CD4-positive, alpha-beta memory T cell (primary cell): ENCODE results near the gene RCOR1. TPM values are rescaled to one million over a fixed set of nuclear protein-coding genes. Genes with fewer than 3 reads are reported as not detected.

Experiments
- CTCF ChIA-PET: fragments of 350-600 bp; sonication (Branson Sonifier 250); formaldehyde crosslinking; loops from one replicate; lab custom pipeline; 2021; ENCODE audit warnings: inconsistent platforms; ENCODE audit not compliant: partially characterized antibody; lab: Charles Lee
- POLR2A ChIA-PET: fragments of 350-600 bp; sonication (Branson Sonifier 250); formaldehyde crosslinking; loops from one replicate; lab custom pipeline; 2021; ENCODE audit not compliant: partially characterized antibody; lab: Charles Lee
- DNase-seq, 5 donors: peaks; one replicate each; pipeline versions ENCODE4 v3.0.0 to v3.0.0-alpha.2; 2020 to 2022; ENCODE audit warnings: mixed read lengths in 1 of 5
- H3K27ac ChIP-seq: one replicate; pipeline ENCODE4 v1.7.0; 2013; ENCODE audit warnings: low read depth, low read length
- H3K27me3 ChIP-seq: 2 replicates; pipeline ENCODE4 v1.7.0; 2013; ENCODE audit warnings: mild to moderate bottlenecking, low read length, moderate library complexity; ENCODE audit not compliant: insufficient read depth
- H3K36me3 ChIP-seq: 2 replicates; pipeline ENCODE4 v1.7.0; 2013; ENCODE audit warnings: mild to moderate bottlenecking, low read length, moderate library complexity; ENCODE audit not compliant: insufficient read depth
- H3K4me1 ChIP-seq: 2 replicates; pipeline ENCODE4 v1.7.0; 2013; ENCODE audit warnings: mild to moderate bottlenecking, low read length, moderate library complexity; ENCODE audit not compliant: insufficient read depth
- H3K4me3 ChIP-seq, 2 donors: one replicate each; pipeline ENCODE4 v1.7.0; 2013; ENCODE audit warnings: low read length in 2 of 2, mild to moderate bottlenecking in 1 of 2
- H3K9me3 ChIP-seq, 2 donors: one replicate each; pipeline ENCODE4 v1.7.0; 2013; ENCODE audit warnings: low read length in 2 of 2, control low read depth in 1 of 2; ENCODE audit not compliant: control insufficient read depth in 1 of 2
- H3K27ac Mint-ChIP-seq, 7 donors: one replicate each; pipeline ENCODE4 v1.8.0; 2020 to 2021; ENCODE audit warnings: mixed read lengths in 7 of 7, mild to moderate bottlenecking in 6 of 7, inconsistent platforms in 3 of 7, moderate library complexity in 3 of 7
- H3K27me3 Mint-ChIP-seq, 2 donors: one replicate each; pipeline ENCODE4 v1.8.0; 2020 to 2021; ENCODE audit warnings: mixed read lengths in 2 of 2
- H3K36me3 Mint-ChIP-seq, 2 donors: one replicate each; pipeline ENCODE4 v1.8.0; 2020 to 2021; ENCODE audit warnings: mixed read lengths in 2 of 2, inconsistent platforms in 1 of 2, mild to moderate bottlenecking in 1 of 2
- H3K4me1 Mint-ChIP-seq, 4 donors: one replicate each; pipeline ENCODE4 v1.8.0; 2020 to 2021; ENCODE audit warnings: mixed read lengths in 4 of 4, mild to moderate bottlenecking in 1 of 4
- H3K4me3 Mint-ChIP-seq, 8 donors: one replicate each; pipeline ENCODE4 v1.8.0; 2020 to 2021; ENCODE audit warnings: mixed read lengths in 8 of 8, mild to moderate bottlenecking in 7 of 8, moderate library complexity in 6 of 8, inconsistent platforms in 3 of 8
- H3K9me3 Mint-ChIP-seq, 8 donors: one replicate each; pipeline ENCODE4 v1.8.0; 2020 to 2021; ENCODE audit warnings: mixed read lengths in 8 of 8, mild to moderate bottlenecking in 5 of 8, inconsistent platforms in 3 of 8, moderate library complexity in 1 of 8
- intact Hi-C: fragments of 100-400 bp; cut with micrococcal nuclease; formaldehyde crosslinking; loops from one replicate; pipeline ENCODE4 v1.15.1; 2023
- polyA plus RNA-seq, 2 donors: library from polyadenylated mRNA; unstranded; fragments of 300-500 nt; fragmentation: Illumina TruSeq; gene quantifications; one replicate each; pipeline ENCODE4 v1.2.3, GENCODE V29; 2021
- total RNA-seq, 2 experiments: library from RNA; stranded (reverse); gene quantifications; one replicate each; pipeline ENCODE4 v1.2.3, GENCODE V29; 2021

RCOR1 gene
- total and polyA plus RNA-seq, 4 experiments from 2014 or later: 0.09 to 21.5 (median 10.2) TPM

GRCh38 chr14:102579696-102580549, 12.5 kb upstream of the RCOR1 start:
- H3K27me3 ChIP-seq: no peaks in the 10 kb centered on the region
- Mint-ChIP-seq H3K36me3 (no peaks in the 10 kb centered on the region), H3K27ac (no peak overlapping the region), H3K4me1 (no peaks in the 10 kb centered on the region), H3K9me3 (peaks cover 0 to 2% (median 0%) of the 10 kb centered on the region in 8 donors), H3K4me3 (no peak overlapping the region), H3K27me3 (peaks cover 0 to 5% of the 10 kb centered on the region in 2 donors)
- no peaks in the 10 kb centered on the region for H3K4me1 ChIP-seq
- no peak overlapping the region for H3K27ac ChIP-seq
- ChIA-PET POLR2A (no interaction called here), CTCF (no interaction called here)
- no peak for DNase-seq
- intact Hi-C loops: no loop called here
- H3K9me3 ChIP-seq: no peaks in the 10 kb centered on the region
- H3K36me3 ChIP-seq: no peaks in the 10 kb centered on the region
- H3K4me3 ChIP-seq: no peak overlapping the region

GRCh38 chr14:102580550-102581110, 11.8 kb upstream of the RCOR1 start:
- ChIA-PET POLR2A (no interaction called here), CTCF (no interaction called here)
- Mint-ChIP-seq H3K4me3 (no peak overlapping the region), H3K27ac (no peak overlapping the region), H3K36me3 (no peaks in the 10 kb centered on the region), H3K4me1 (no peaks in the 10 kb centered on the region), H3K9me3 (peaks cover 0 to 2% (median 0%) of the 10 kb centered on the region in 8 donors), H3K27me3 (peaks cover 0 to 3% of the 10 kb centered on the region in 2 donors)
- Histone ChIP-seq H3K9me3 (no peaks in the 10 kb centered on the region), H3K36me3 (no peaks in the 10 kb centered on the region), H3K27me3 (no peaks in the 10 kb centered on the region), H3K4me3 (no peak overlapping the region), H3K4me1 (no peaks in the 10 kb centered on the region), H3K27ac (no peak overlapping the region)
- intact Hi-C loops: no loop called here
- no peak for DNase-seq

GRCh38 chr14:102581193-102581592, 11.3 kb upstream of the RCOR1 start:
- H3K4me3 ChIP-seq: no peak overlapping the region
- CTCF ChIA-PET: no interaction called here
- no peaks in the 10 kb centered on the region for H3K4me1 ChIP-seq
- H3K4me1 Mint-ChIP-seq: no peaks in the 10 kb centered on the region
- no peaks in the 10 kb centered on the region for H3K9me3 ChIP-seq
- H3K4me3 Mint-ChIP-seq: no peak overlapping the region
- H3K36me3 Mint-ChIP-seq: no peaks in the 10 kb centered on the region
- no peak overlapping the region for H3K27ac ChIP-seq
- H3K27ac Mint-ChIP-seq: no peak overlapping the region
- H3K27me3 Mint-ChIP-seq: peaks cover 0 to 3% of the 10 kb centered on the region in 2 donors
- no peak for DNase-seq
- intact Hi-C loops: no loop called here
- POLR2A ChIA-PET: no interaction called here
- H3K36me3 ChIP-seq: no peaks in the 10 kb centered on the region
- H3K9me3 Mint-ChIP-seq: no peaks in the 10 kb centered on the region
- H3K27me3 ChIP-seq: no peaks in the 10 kb centered on the region

GRCh38 chr14:102583726-102584125, 8.7 kb upstream of the RCOR1 start:
- Histone ChIP-seq H3K4me3 (no peak overlapping the region), H3K27ac (no peak overlapping the region), H3K4me1 (no peaks in the 10 kb centered on the region), H3K36me3 (no peaks in the 10 kb centered on the region), H3K9me3 (no peaks in the 10 kb centered on the region), H3K27me3 (no peaks in the 10 kb centered on the region)
- H3K36me3 Mint-ChIP-seq: no peaks in the 10 kb centered on the region
- peak overlapping the region in 1 of 7 donors; percentile 72 for H3K27ac Mint-ChIP-seq
- intact Hi-C loops: no loop called here
- CTCF ChIA-PET: interaction anchor here (1.0 kb wide), 1 partner anchor 11 kb away, joined by 3 read pairs; no protein-coding TSS in a partner anchor
- H3K9me3 Mint-ChIP-seq: no peaks in the 10 kb centered on the region
- peaks cover 0 to 3% of the 10 kb centered on the region in 2 donors for H3K27me3 Mint-ChIP-seq
- H3K4me1 Mint-ChIP-seq: peaks cover 0 to 2% (median 0%) of the 10 kb centered on the region in 4 donors
- POLR2A ChIA-PET: no interaction called here
- no peak for DNase-seq
- H3K4me3 Mint-ChIP-seq: no peak overlapping the region

GRCh38 chr14:102584871-102585869, 7.3 kb upstream of the RCOR1 start:
- Mint-ChIP-seq H3K4me1 (peaks cover 0 to 2% (median under 1%) of the 10 kb centered on the region in 4 donors), H3K27ac (no peak overlapping the region), H3K4me3 (no peak overlapping the region), H3K9me3 (no peaks in the 10 kb centered on the region), H3K36me3 (no peaks in the 10 kb centered on the region), H3K27me3 (peaks cover 0 to 3% of the 10 kb centered on the region in 2 donors)
- intact Hi-C loops: no loop called here
- no peak overlapping the region for H3K4me3 ChIP-seq
- no peaks in the 10 kb centered on the region for H3K36me3 ChIP-seq
- H3K27ac ChIP-seq: no peak overlapping the region
- POLR2A ChIA-PET: no interaction called here
- H3K27me3 ChIP-seq: no peaks in the 10 kb centered on the region
- H3K4me1 ChIP-seq: no peaks in the 10 kb centered on the region
- no peak for DNase-seq
- H3K9me3 ChIP-seq: no peaks in the 10 kb centered on the region
- CTCF ChIA-PET: interaction anchor here (1.1 to 1.2 kb wide), 2 partner anchors 11 to 24 kb away, joined by 3 read pairs; no protein-coding TSS in a partner anchor

GRCh38 chr14:102586420-102587104, 5.9 kb upstream of the RCOR1 start:
- POLR2A ChIA-PET: no interaction called here
- H3K4me3 ChIP-seq: no peak overlapping the region
- CTCF ChIA-PET: interaction anchor here (1.1 to 1.2 kb wide), 2 partner anchors 13 to 26 kb away, joined by 3 read pairs; no protein-coding TSS in a partner anchor
- peaks cover 0 to 6% (median 2%) of the 10 kb centered on the region in 4 donors for H3K4me1 Mint-ChIP-seq
- no peaks in the 10 kb centered on the region for H3K36me3 Mint-ChIP-seq
- H3K9me3 Mint-ChIP-seq: no peaks in the 10 kb centered on the region
- H3K27ac Mint-ChIP-seq: peak overlapping the region in 1 of 7 donors; percentile 69
- H3K36me3 ChIP-seq: no peaks in the 10 kb centered on the region
- DNase-seq: no peak
- H3K4me3 Mint-ChIP-seq: no peak overlapping the region
- peaks cover 4% of the 10 kb centered on the region for H3K4me1 ChIP-seq
- intact Hi-C loops: no loop called here
- peaks cover 0 to 2% of the 10 kb centered on the region in 2 donors for H3K27me3 Mint-ChIP-seq
- H3K27me3 ChIP-seq: no peaks in the 10 kb centered on the region
- H3K9me3 ChIP-seq: no peaks in the 10 kb centered on the region
- no peak overlapping the region for H3K27ac ChIP-seq
